Measurements from ENCODE around the gene YIPF5.

YIPF5 gene

GRCh38 chr5:144170276-144171024, at the start of gene YIPF5, which contains the start of gene KCTD16:
TSS of gene YIPF5 (minus strand) at chr5:144170659. CDS start at chr5:144169955, 704 bp downstream.
TSS of gene KCTD16 (plus strand) at chr5:144170873.
- peak; percentile 90 to 96 (median 95) for DNase-seq (ENCODE audit: low read depth in 2 of 3, low spot score in 1 of 3)

- no peak for DNase-seq (ENCODE audit: low read depth in 2 of 3, low spot score in 1 of 3)
Measured at GRCh38 chr5:144219869-144220268, 49.4 kb upstream of the YIPF5 start.

- DNase-seq (ENCODE audit: low read depth in 2 of 3, low spot score in 1 of 3): no peak
Measured at GRCh38 chr5:144210655-144211054, 40.2 kb upstream of the YIPF5 start.

GRCh38 chr5:144209361-144209760, 38.9 kb upstream of the YIPF5 start:
- DNase-seq (ENCODE audit: low read depth in 2 of 3, low spot score in 1 of 3): no peak

- no peak for DNase-seq (ENCODE audit: low read depth in 2 of 3, low spot score in 1 of 3)
Measured at GRCh38 chr5:144207875-144208444, 37.5 kb upstream of the YIPF5 start.

- DNase-seq (ENCODE audit: low read depth in 2 of 3, low spot score in 1 of 3): no peak
Measured at GRCh38 chr5:144206141-144206540, 35.7 kb upstream of the YIPF5 start.

- no peak for DNase-seq (ENCODE audit: low read depth in 2 of 3, low spot score in 1 of 3)
Measured at GRCh38 chr5:144205141-144205551, 34.7 kb upstream of the YIPF5 start.

GRCh38 chr5:144203750-144204596, 33.5 kb upstream of the YIPF5 start:
- peak in 1 of 3 donors; percentile 35 for DNase-seq (ENCODE audit: low read depth in 2 of 3, low spot score in 1 of 3)

GRCh38 chr5:144202726-144203125, 32.3 kb upstream of the YIPF5 start:
- no peak for DNase-seq (ENCODE audit: low read depth in 2 of 3, low spot score in 1 of 3)

GRCh38 chr5:144202072-144202471, 31.6 kb upstream of the YIPF5 start:
- no peak for DNase-seq (ENCODE audit: low read depth in 2 of 3, low spot score in 1 of 3)

GRCh38 chr5:144201588-144201987, 31.1 kb upstream of the YIPF5 start:
- DNase-seq (ENCODE audit: low read depth in 2 of 3, low spot score in 1 of 3): no peak

- DNase-seq (ENCODE audit: low read depth in 2 of 3, low spot score in 1 of 3): no peak
Measured at GRCh38 chr5:144198386-144198785, 27.9 kb upstream of the YIPF5 start.

- DNase-seq (ENCODE audit: low read depth in 2 of 3, low spot score in 1 of 3): no peak
Measured at GRCh38 chr5:144196612-144197011, 26.2 kb upstream of the YIPF5 start.

- DNase-seq (ENCODE audit: low read depth in 2 of 3, low spot score in 1 of 3): no peak
Measured at GRCh38 chr5:144195448-144195847, 25.0 kb upstream of the YIPF5 start.

GRCh38 chr5:144194144-144194543, 23.7 kb upstream of the YIPF5 start:
- no peak for DNase-seq (ENCODE audit: low read depth in 2 of 3, low spot score in 1 of 3)

GRCh38 chr5:144192661-144193060, 22.2 kb upstream of the YIPF5 start:
- no peak for DNase-seq (ENCODE audit: low read depth in 2 of 3, low spot score in 1 of 3)

- peak in 1 of 3 donors; percentile 37 for DNase-seq (ENCODE audit: low read depth in 2 of 3, low spot score in 1 of 3)
Measured at GRCh38 chr5:144191998-144192397, 21.5 kb upstream of the YIPF5 start.

- DNase-seq (ENCODE audit: low read depth in 2 of 3, low spot score in 1 of 3): no peak
Measured at GRCh38 chr5:144191531-144191930, 21.1 kb upstream of the YIPF5 start.

- DNase-seq (ENCODE audit: low read depth in 2 of 3, low spot score in 1 of 3): peak; percentile 57 to 61 (median 59)
Measured at GRCh38 chr5:144189800-144190429, 19.5 kb upstream of the YIPF5 start.

GRCh38 chr5:144187699-144188294, 17.3 kb upstream of the YIPF5 start:
- peak; percentile 46 to 56 (median 48) for DNase-seq (ENCODE audit: low read depth in 2 of 3, low spot score in 1 of 3)

All from stimulated activated CD4-positive, alpha-beta T cell treated with anti-CD3 and anti-CD28 coated beads, Interleukin-12 subunit alpha, Interleukin-12 subunit beta, amount 100 ng/mL, for 48 hours (primary cell).